Endothelial cell of umbilical vein (primary cell): Measurements from ENCODE around the gene FYN. TPM values are rescaled to one million over a fixed set of nuclear protein-coding genes. Genes with fewer than 3 reads are reported as not detected.

Experiments used
- BruUV-seq: library from RNA; stranded (reverse); fragments of 400-500 nt; replicated peaks from 2 replicates; lab custom pipeline; 2021; lab: Mats Ljungman, UMichigan
- CTCF ChIA-PET: fragments of 300-600, 350-600 bp; sonication (Branson Sonifier 250); formaldehyde crosslinking; loops from one replicate; lab custom pipeline; 2021; ENCODE audit warnings: antibody characterized with exemption, inconsistent platforms; lab: Charles Lee
- POLR2A ChIA-PET: fragments of 300-600, 350-600 bp; sonication (Branson Sonifier 250); formaldehyde crosslinking; loops from one replicate; lab custom pipeline; 2021; ENCODE audit warnings: antibody characterized with exemption, inconsistent platforms; lab: Charles Lee
- DNase-seq: peaks from one replicate; pipeline ENCODE4 v3.0.0-alpha.2; 2011; ENCODE audit warnings: low read depth, low spot score
- FAIRE-seq: peaks from 2 replicates; lab custom pipeline; 2011; peaks lifted over from hg19 to GRCh38; lab: Jason Lieb, UNC
- H2AFZ ChIP-seq: 2 replicates; pipeline ENCODE4 v1.6.0; 2012; ENCODE audit warnings: low read depth, low read length, control low read depth, inconsistent platforms
- H3K27ac ChIP-seq: 2 replicates; pipeline ENCODE4 v1.5.1; 2011; ENCODE audit warnings: low read depth, mild to moderate bottlenecking, control low read depth, low read length, moderate library complexity; ENCODE audit not compliant: insufficient read depth
- H3K27me3 ChIP-seq, 2 experiments: 2 replicates each; pipeline versions ENCODE4 v1.6.0 to v1.6.1; 2011; ENCODE audit warnings: low read length in 2 of 2, mixed read lengths in 1 of 2; ENCODE audit not compliant: control insufficient read depth in 2 of 2, insufficient read depth in 2 of 2
- H3K36me3 ChIP-seq, 2 experiments: 2 replicates in 1 of 2; 3 replicates in 1 of 2; pipeline ENCODE4 v1.5.1; 2011; ENCODE audit warnings: low read length in 2 of 2, mild to moderate bottlenecking in 1 of 2, moderate library complexity in 1 of 2; ENCODE audit not compliant: control insufficient read depth in 2 of 2, insufficient read depth in 2 of 2; ENCODE audit errors: extremely low read depth in 1 of 2
- H3K4me1 ChIP-seq: 3 replicates; pipeline ENCODE4 v1.5.1; 2011; ENCODE audit warnings: mild to moderate bottlenecking, low read length; ENCODE audit not compliant: control insufficient read depth, insufficient read depth; ENCODE audit errors: extremely low read depth
- H3K4me2 ChIP-seq: 2 replicates; pipeline ENCODE4 v1.6.1; 2011; ENCODE audit warnings: low read length, control low read depth, mixed read lengths; ENCODE audit not compliant: insufficient read depth
- H3K4me3 ChIP-seq, 3 experiments: fragments of 200-600 bp in 1 of 3; sonication (generic), shearing (Covaris generic) in 1 of 3; replicated peaks in 1 of 3; 2 replicates each; pipeline ENCODE4 v1.5.1; 2011 to 2016; ENCODE audit warnings: control low read depth in 3 of 3, low read length in 3 of 3, mild to moderate bottlenecking in 2 of 3, inconsistent platforms in 1 of 3, low read depth in 1 of 3, moderate library complexity in 1 of 3; ENCODE audit not compliant: insufficient read depth in 1 of 3
- H3K79me2 ChIP-seq: 2 replicates; pipeline ENCODE4 v1.6.0; 2012; ENCODE audit warnings: low read length, inconsistent platforms; ENCODE audit not compliant: control insufficient read depth, insufficient read depth
- H3K9ac ChIP-seq: replicated peaks from 2 replicates; pipeline ENCODE3; 2011; ENCODE audit warnings: low read length, control low read depth; ENCODE audit not compliant: insufficient read depth; ENCODE audit errors: extremely low read depth
- H3K9me1 ChIP-seq: replicated peaks from 3 replicates; pipeline ENCODE4 v1.6.0; 2011; ENCODE audit warnings: mild to moderate bottlenecking, low read length; ENCODE audit not compliant: control insufficient read depth, insufficient read depth; ENCODE audit errors: extremely low read depth
- H3K9me3 ChIP-seq: replicated peaks from 2 replicates; pipeline ENCODE4 v1.5.1; 2012; ENCODE audit warnings: low read length, inconsistent platforms; ENCODE audit not compliant: control insufficient read depth, insufficient read depth
- H4K20me1 ChIP-seq: replicated peaks from 2 replicates; pipeline ENCODE3; 2011; ENCODE audit warnings: mild to moderate bottlenecking, low read length; ENCODE audit not compliant: control insufficient read depth, insufficient read depth; ENCODE audit errors: extremely low read depth
- CTCF ChIP-seq, 2 donors: IDR thresholded peaks; 1 replicate in 1 of 2; 2 replicates in 1 of 2; pipeline ENCODE4 v1.5.1; 2011; ENCODE audit warnings: low read length in 2 of 2, mild to moderate bottlenecking in 2 of 2, moderate library complexity in 2 of 2, control low read depth in 1 of 2, inconsistent platforms in 1 of 2, low read depth in 1 of 2; ENCODE audit not compliant: insufficient read depth in 1 of 2; ENCODE audit errors: extremely low read depth in 1 of 2
- EZH2 ChIP-seq: IDR thresholded peaks from 2 replicates; pipeline ENCODE4 v1.6.1; 2012; ENCODE audit warnings: borderline replicate concordance, low read depth, mild to moderate bottlenecking, moderate library complexity, low read length, inconsistent platforms; ENCODE audit not compliant: severe bottlenecking
- FOS ChIP-seq: IDR thresholded peaks from 2 replicates; pipeline ENCODE4 v1.6.1; 2011; ENCODE audit warnings: mild to moderate bottlenecking, low read length, moderate library complexity, borderline replicate concordance; ENCODE audit not compliant: insufficient read depth
- GATA2 ChIP-seq: IDR thresholded peaks from 2 replicates; pipeline ENCODE4 v1.7.0; 2011; ENCODE audit warnings: low read depth, mild to moderate bottlenecking, moderate library complexity, mixed read lengths, low read length; ENCODE audit not compliant: insufficient read length, insufficient read depth
- JUN ChIP-seq: IDR thresholded peaks from 2 replicates; pipeline ENCODE4 v1.6.1; 2011; ENCODE audit warnings: borderline replicate concordance, low read depth; ENCODE audit not compliant: insufficient read length, insufficient read depth
- MYC ChIP-seq: IDR thresholded peaks from one replicate; pipeline ENCODE4 v1.6.1; 2011; ENCODE audit warnings: mild to moderate bottlenecking, low read depth, low read length
- POLR2A ChIP-seq: IDR thresholded peaks from 2 replicates; pipeline ENCODE4 v1.6.1; 2012; ENCODE audit warnings: low read depth, mild to moderate bottlenecking, control low read depth, low read length
- POLR2AphosphoS5 ChIP-seq: IDR thresholded peaks from 2 replicates; pipeline ENCODE4 v1.6.1; 2012; ENCODE audit warnings: low read depth, mild to moderate bottlenecking, control low read depth, low read length, moderate library complexity; ENCODE audit not compliant: insufficient read depth
- dilution Hi-C: fragments of 300-500 bp; cut with MboI; formaldehyde crosslinking; loops from one replicate; pipeline ENCODE4 v1.15.0; 2019; ENCODE audit warnings: low sequenced_read_pairs; ENCODE audit not compliant: extremely low pct_ligation_motif_present
- intact Hi-C: fragments of 100-400 bp; cut with micrococcal nuclease; formaldehyde crosslinking; loops from one replicate; pipeline ENCODE4 v1.10.0; 2022
- polyA plus RNA-seq, 4 experiments: library from polyadenylated mRNA; depleted of rRNA in 3 of 4; stranded (reverse) in 3 of 4; unstranded in 1 of 4; fragments of >200 nt; gene quantifications; 2 replicates each; pipeline versions ENCODE4 v1.2.1 to v1.2.3, GENCODE V29; 2011 to 2012; ENCODE audit warnings: missing spikeins in 1 of 4
- total RNA-seq: library from RNA; stranded (reverse); gene quantifications from 2 replicates; pipeline ENCODE4 v1.2.3, GENCODE V29; 2021
- TF ChIP-seq, protein P1 (sequence below): IDR thresholded peaks from 2 replicates; pipeline ENCODE4 v1.6.1; 2011; ENCODE audit not compliant: insufficient read depth, insufficient read length

Gene FYN
- total and polyA plus RNA-seq, 2 donors (not counting 3 experiments of a cell fraction or from before 2014, with no cell fraction given) = 69.0 to 143 TPM

- H3K4me2 ChIP-seq = no peak overlapping the region
- FAIRE-seq = peak; percentile 18
- no TSS peak for BruUV-seq
- no peak overlapping the region for H3K9ac ChIP-seq
- dilution Hi-C loops = no loop called here
- H4K20me1 ChIP-seq = no peaks in the 10 kb centered on the region
- H3K9me3 ChIP-seq = no peaks in the 10 kb centered on the region
- no peaks in the 10 kb centered on the region for H3K9me1 ChIP-seq
- H3K4me3 ChIP-seq = no peak overlapping the region
- H2AFZ ChIP-seq = no peak overlapping the region
- H3K79me2 ChIP-seq = peaks cover 2% of the 10 kb centered on the region
- ChIA-PET POLR2A (no interaction called here), CTCF (no interaction called here)
- no peaks in the 10 kb centered on the region for H3K36me3 ChIP-seq
- peak; percentile 28 for DNase-seq
- TF ChIP-seq FOS = no peak
- no peak for TF ChIP-seq POLR2AphosphoS5
- no peak for TF ChIP-seq CTCF (IDR thresholded peaks at IDR 0.05; ENCODE audit: extremely low read depth in 1 of 2, insufficient read depth in 1 of 2, low read depth in 1 of 2, low read length in 2 of 2)
- TF ChIP-seq, protein P1, sequence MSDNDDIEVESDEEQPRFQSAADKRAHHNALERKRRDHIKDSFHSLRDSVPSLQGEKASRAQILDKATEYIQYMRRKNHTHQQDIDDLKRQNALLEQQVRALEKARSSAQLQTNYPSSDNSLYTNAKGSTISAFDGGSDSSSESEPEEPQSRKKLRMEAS = no peak
- TF ChIP-seq POLR2A = no peak
- no peak for TF ChIP-seq EZH2
- TF ChIP-seq MYC = no peak
- no peak for TF ChIP-seq GATA2
- no peak for TF ChIP-seq JUN
- H3K27me3 ChIP-seq = no peaks in the 10 kb centered on the region
- H3K4me1 ChIP-seq = peaks cover 12% of the 10 kb centered on the region
- intact Hi-C loops = no loop called here
- H3K27ac ChIP-seq = no peak overlapping the region
These were observed 141.6 kb downstream of the FYN start for GRCh38 chr6:111731456-111732195.
